Stimulated activated CD8-positive, alpha-beta memory T cell treated with anti-CD3 and anti-CD28 coated beads, Interleukin-12 subunit alpha, Interleukin-12 subunit beta, amount 100 ng/mL, for 1 hour (primary cell): ENCODE measurements around the gene TXLNG.
"Not testable (repeated sequence)": the region's sequence is repeated elsewhere in the genome, so short reads cannot be mapped to it uniquely, and the experiment has no call there.

Experiments
- DNase-seq: peaks from one replicate; pipeline ENCODE4 v3.0.0-alpha.2; 2020; ENCODE audit warnings: low read depth

Gene TXLNG

DNA sequence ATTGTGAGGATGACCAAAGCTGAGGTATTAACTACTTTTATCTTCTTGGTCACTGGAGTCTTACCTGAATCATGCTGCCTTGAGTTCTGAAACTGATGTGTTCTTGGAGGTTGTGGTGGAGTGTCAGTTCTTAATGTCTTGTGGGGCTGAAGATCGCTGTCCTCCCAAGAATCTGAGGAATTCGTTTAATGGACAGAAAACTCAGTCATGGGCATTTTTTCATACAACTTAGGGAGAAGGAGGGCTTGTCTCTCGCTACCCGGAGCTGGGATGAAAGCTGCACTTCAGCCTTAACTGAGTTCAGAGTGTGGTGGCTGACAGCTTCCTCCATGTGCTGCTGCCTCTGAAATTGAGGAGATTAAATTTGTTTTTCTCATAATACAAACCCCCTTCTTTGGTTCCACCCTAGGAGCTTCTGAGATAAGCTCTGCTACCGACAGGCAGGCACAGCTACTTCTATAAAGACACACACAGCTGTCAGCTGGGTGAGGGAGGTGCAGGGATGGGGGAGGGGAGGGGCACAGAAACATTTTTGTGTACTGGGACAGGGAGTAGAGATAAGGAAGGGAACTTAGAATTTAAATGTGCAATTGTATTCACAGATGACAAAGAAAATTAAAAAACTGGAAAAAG lies 53.1 kb downstream of the TXLNG start:
- DNase-seq = no peak

DNA sequence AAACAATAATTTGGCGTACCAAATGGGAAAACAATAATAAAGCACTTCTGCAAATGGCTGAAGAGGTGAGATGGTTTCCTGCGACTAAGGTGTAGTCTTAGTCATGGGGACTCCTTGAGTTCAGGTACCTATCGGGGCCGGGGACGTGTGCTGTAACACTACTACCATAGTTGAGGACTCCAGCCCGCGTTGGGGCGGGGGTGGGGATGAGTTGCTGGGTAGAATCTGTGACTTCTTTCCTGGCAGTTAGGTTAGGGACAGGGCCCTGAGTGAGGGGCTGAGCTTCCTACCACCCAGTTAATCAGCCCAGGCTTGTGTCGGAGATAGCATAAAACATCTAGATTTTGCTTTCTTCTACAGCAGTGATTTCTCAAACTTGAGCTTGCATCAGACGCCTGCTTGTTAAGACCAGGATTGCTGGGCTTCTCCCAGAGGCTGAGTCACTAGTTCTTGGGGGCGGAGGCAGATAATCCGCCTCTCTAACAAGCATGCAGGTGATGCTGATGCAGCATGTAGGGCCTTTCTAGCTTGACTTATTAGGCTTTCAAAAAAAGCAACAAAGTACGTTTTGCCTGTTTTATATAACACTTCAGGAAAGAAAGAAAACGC lies 53.7 kb downstream of the TXLNG start:
- DNase-seq = no peak

DNA sequence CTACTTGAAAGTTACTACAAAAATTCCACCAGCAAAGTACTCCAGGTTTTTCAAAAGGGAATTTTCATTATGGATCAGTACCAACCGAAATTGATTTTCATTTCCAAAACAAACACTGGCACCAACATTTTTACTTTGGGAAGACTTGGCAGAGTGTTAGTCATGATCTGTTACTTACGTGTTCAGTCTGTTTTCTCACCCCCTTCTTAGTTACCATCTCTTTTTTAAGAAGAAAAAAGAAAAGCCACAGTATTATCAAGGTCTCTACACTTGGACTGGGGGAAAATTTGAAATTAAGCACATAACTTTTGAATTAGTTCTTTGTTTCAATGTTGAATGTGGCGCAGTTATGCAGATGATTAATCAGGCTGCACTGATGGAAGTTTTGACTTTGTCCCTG lies 56.4 kb downstream of the TXLNG start:
- no peak for DNase-seq

DNA sequence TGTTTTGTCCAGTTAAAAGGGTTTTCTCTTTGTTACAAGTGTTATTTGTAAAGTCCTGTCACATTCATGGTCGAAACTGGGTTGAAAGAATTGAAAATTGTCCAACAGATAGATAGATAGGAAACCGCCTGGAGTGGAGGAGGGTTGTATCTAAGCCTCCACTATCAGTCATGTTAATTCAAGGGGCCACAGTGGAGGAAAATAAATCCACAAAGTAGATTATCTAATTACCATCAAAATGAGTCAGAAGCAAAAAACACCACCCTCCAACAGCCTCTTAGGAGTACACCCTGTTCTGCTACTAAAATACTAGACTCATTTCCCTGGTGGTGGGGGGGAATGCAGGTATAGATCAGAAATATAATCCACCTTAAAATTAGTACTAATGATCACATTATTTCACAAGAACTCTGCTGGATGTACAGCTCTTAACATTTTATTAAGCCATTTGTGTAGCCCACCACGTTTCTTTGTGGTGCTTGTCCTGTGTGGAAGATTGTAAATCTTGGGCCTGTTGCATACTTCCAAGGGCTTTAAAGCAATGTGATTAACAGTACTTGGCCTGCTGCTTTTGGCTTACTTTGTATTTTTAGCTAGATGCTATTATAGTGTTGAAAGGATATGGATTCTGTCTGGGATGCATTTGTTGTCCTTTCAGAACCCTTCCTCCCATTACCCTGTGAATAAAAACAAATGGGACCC lies 57.1 kb downstream of the TXLNG start:
- no peak for DNase-seq

DNA sequence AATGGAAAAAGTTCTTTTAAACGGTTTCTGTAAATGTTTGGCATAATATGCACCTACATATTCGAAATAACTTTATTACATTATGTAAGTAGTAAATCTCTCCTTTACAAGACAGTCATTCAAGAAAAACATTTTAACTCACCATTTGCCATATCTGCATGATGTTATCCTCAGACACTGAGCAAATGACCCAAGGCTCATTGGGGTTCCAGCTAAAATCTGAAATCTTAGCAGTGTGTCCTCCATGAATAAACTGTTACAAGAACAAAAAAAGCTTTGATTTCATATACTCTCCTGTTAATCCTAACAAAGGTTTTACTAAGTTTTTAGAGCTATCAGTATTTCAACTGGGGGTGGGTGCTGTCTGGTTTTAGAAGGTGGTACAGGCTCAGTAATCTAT lies 59.4 kb downstream of the TXLNG start:
- DNase-seq = no peak

DNA sequence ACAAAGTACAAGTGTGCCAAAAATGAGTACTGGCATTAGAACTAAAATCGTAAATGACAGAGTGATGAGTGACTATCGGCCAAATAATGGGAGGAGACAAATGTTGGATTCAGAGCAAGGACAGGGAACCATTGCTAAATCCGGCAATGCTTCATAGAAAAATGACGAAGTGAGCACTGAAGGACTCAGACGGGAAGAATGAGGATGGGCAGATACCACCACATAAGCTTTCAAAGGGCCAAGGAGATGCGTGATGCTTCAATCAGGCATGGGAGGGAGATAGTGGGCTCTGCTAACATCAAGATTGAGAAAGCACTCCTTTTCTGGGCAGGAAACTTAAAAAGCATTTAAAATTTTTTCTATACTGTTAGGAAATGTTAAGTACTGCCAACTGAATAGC lies 62.3 kb downstream of the TXLNG start:
- no peak for DNase-seq

DNA sequence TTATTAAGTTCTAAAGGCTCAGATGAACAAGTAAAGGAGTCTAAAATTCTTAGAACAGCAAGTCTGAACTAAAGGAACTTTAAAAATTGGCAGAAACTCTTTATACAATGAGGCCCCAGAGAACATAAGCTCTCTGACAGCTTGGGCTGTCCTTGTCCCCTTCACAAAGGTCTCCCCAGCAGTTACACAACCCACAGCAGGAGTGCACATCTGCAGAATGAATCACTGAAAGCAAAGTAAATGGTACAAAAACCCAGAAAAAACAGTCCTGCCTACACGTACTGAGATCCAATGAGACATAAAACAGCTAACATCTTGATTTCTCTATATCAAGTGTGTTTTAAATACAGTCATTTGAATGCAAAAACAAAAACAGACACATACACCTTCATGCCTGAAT lies 65.2 kb downstream of the TXLNG start:
- no peak for DNase-seq

DNA sequence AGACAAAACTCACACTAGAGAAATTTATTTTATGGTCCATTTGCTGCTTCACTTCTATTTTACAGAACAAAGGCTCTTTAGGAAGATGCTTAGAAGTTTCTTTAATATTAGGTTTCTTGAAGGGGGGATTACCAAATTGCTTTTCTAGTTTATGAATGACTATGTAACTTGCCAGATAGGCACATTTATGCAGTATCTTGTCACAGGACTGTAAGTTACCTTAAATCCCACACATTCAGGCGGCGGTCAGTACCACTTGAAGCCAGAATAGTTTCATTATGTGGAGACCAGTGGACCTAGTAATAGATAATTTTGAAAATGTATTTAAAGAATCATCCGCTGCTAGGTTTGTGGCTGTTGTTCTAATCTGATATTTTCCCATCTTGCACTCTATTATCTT lies 65.6 kb downstream of the TXLNG start:
- no peak for DNase-seq

DNA sequence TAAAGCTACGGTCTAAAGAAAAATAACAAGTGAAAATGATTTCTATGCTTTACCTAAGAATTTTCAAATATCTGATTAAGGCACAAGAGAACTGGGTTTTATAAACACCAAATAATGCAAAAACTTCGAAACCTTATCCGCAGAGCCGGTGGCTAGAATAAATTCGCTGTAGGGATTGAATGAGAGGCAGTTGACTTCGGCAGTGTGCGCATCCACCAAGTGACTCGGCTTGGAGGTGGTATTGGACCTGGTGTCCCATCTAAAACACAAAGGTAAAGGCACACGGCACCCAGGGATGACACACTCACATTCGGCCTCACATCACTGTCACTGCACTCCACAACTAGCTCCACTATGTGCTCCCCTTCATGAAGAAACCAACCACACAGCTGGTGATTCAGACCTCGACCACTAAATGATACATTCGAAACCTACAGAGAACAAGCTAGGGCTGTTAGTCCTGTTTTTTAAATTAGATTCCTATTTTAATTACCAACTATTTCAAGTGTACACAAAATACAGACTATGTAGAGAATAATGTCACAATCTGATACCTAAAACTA lies 66.4 kb downstream of the TXLNG start:
- no peak for DNase-seq

DNA sequence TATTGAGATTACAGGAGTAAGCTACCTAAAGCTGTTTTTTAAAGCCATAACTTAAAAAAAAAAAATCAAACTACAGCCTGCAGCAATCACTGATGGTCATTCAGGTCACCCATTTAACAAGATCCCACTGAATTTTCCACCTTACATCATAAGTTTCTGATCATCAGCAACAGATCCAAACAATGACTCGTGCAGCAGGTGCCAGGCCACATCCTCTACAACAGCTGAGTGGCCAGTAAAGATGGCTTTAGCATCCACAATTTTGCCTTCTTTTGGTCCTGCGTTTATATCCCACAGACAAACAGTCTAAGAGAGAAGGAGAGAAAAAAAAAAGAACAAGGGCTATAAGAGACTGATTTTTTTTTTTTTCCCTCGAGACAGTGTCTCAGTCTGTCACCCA lies 67.3 kb downstream of the TXLNG start:
- no peak for DNase-seq

DNA sequence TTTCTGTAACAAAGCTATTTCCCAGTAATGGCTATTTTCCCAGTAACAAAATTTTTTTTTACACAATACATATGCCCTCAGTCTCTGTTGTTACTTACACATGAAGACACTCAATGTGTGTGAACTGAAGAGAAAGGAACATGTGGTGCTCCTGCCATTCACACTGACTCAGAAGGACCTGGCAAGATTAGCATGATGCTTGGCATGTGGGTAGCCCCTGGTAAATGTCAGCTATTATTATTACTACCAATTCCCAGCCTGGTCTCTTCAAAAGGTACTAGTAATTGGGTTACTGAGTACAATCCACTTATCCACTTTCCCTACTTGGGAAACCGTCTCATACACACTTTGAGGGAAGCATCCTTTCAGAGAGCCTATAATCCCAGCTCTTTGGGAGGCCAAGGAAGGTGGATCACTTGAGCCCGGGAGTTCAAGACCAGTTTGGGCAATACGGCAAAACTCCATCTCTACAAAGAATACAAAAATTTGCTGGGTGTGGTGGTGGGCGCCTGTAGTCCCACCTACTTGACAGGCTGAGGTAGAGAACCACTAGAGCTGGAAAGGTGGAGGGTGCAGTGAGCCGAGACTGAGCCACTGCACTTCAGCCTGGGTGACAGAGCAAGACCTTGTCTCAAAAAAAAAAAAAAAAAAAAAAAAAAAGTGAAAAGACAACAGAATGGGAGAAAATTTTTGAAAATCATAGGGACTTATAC lies 69.3 kb downstream of the TXLNG start:
- DNase-seq = no peak

DNA sequence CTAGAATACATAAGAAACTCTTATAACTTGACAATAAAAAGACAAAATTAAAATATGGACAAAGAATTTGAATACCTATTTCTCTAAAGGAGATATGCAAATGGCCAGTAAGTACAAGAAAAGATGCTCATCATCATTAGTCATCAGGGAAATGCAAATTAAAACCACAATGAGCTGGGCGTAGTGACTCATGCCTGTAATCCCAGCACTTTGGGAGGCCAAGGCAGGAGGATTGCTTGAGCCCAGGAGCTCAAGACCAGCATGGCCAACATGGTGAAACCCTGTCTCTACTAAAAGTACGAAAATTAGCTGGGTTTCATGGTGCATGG lies 69.8 kb downstream of the TXLNG start:
- DNase-seq = not testable (repeated sequence)

DNA sequence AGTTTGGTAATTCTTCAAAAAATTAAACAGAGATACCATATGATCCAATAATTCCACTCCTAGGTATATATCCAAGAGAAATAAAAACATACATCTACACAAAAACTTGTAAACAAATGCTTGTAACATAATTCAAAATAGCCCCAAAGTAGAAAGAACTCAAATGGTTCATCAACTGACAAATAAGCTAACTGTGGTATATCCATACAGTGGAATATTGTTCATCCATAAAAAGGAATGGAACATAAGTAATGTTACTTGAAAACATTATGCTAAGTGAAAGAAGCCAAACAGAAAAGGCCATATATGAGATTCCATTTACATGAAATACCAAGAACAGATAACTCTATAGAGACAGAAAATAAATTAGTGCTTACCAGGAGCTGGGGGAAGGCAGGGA lies 70.5 kb downstream of the TXLNG start:
- no peak for DNase-seq

DNA sequence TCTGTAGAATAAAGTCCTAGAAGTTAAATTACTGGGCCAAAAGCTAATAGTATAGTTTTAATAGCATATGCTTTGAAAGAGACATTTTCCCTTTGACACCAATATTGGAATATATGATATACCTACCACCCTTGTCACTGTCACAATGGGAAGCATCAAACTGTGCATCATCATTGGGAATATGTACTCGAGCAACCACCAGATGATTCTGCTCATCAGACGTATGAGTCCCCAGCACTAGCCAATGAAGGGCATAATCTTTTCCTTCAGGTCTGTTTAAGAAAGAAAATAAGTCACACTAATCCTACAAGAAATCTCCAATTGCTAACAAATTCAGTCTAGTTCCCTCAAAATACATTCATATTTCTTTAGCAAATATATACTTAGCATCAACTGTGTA lies 76.6 kb downstream of the TXLNG start:
- DNase-seq = no peak

DNA sequence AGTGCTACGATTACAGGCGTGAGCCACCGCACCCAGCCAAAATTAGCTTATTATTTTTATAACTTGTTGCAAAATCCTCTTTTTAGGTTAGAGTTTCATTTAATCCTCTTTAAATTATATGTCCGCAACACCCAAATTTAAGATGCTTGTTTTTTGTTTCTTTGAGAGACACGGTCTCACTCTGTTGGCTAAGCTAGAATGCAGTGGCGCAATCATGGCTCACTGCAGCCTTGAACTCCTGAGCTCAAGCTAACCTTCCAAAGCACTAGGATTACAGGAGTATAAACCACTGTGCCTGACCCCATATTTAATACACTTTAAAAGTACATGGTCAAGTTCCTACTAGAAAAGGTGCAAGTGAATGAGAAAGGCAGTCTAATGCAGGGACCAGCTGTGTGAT lies 81.7 kb downstream of the TXLNG start:
- no peak for DNase-seq

DNA sequence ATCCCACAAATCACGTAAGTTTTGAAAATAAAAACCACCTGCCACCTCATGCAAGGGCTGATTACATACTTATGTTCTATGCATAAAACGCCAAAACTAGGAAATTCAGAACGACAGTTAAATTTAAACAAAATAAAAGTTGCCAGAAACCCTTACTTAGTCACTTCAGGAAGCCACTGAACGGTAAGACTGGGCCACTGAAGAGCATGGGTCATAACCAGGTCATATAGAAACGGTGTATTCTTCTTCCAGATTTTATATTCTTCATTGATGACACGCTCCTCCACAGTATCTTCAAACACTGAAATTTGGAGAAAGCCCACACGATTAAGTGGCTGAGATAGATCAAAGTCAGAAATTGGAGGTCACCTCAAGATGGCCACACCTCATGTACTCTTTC lies 82.7 kb downstream of the TXLNG start:
- DNase-seq = no peak

DNA sequence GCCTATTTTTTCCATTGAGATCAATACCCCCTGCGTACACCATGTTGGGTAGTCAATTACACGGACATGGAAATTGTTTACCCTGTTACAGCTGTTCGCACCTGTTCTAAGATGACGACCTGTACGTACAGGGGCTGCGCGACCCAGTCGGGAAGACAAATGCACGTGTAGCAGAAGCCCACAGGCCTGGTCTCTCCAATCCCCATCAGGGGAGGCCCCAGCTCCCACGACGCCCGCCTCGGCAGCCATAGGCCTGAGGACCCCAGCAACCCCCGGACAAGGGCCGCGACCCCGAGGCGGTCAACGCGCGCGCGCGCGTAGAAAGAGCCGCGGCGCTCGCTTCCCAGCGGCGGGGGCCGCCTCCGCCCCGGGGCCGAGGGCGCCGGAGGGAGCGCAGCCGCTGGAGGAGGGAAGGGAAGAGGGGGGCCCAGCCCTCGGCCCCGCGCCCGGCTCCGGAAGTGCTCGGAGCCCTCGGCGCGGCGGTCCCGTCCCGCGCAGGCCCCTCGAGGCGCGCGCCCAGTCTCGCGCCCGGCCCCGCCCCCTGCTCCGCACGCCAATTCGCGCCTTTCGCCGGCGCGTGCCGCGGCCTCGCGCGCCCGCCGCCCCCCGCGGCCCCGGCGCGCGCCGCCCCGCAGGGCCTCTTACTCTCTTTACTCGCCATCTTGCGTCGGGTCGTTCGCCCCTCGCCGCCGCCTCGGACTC lies 83.3 kb downstream of the TXLNG start:
- no peak for DNase-seq

DNA sequence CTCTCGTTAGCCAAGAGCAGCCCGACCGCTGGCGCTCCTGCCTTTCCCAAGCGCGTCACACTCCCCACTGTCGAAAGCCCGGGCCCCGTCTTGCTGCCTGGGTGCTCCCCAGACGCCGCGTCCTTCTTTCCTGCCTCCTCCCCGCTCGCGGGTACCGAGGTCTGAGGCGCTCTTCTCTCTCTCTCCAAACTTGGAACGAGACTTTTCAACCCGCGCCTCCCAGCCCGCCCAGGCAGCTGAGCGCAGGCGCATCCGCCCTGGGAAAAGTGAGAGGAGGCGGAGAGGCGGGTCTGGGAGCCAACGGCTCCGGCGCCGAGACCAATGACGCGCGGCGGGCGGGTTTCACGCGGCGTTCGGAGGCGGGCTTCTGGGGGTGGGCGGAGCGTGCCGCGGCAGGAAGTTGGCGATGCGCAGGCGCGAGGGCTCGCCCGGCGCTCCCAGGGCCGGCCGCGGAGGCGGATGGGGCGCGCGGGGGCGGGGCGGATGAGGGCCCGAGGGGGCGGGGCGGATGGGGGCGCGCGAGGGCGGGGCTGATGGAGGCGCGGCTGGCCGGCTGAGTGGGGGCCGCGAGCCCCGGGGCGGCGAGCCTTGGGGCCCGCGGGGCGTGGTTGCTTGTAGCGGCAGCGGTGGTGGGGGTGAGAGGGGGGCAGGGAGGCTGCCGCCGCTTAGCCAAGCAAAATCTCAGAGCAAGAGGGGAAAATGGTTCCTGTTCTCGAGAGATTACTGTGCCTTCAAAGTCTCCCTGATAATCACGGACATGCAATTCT lies 84.0 kb downstream of the TXLNG start, which contains the start of gene RBBP7:
Gene RBBP7, minus strand, starts transcription at position 268 of the 767 bp plus-strand sequence. CDS start 309 bp downstream, outside the sequence.
- peak; percentile 80 for DNase-seq

DNA sequence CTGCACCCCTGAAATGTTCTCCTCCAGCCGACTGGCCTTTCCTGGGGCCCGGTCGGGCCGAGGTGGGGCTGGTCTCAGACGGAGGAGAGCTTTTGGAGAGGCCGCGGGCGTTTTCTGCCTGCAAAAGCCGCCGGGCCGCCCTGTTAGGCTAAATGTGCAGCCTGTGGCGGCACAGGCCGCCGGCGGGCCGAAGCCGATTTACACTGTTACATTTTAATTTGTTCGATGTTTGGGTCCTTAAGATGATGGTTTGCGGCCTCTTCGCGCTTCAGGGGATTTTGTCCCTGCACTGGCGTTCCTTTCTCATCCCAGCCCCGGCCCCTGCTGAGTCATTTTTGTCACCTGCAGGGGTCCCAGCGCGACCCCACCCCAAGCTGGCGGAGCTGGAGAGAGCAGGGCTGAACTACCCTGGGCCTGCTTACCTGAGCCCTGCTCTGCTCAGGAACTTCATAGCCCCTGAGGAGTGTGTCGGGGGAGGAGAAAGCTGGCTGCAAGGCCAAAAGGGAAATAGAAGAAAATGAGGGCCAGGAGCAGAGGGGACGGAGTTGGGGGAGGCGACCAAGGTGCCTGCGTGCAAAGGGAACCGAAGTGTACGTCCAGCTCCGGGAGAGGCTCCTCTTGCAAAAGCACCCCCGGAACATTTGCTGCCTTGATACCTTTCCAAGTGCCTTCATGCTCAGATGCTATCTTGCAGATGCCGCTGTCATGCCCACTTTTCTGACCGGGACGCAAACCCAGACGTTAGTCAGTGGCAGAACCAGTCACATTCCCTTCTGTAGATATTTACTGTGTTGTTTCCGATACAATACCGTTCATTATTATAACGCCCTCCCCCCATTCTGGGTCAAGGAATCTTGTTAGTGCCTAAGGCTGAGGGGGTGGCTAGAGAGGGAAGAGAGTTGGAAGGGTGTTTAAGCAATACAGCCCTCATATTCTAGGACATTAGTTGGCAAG lies 84.9 kb downstream of the TXLNG start:
- no peak for DNase-seq

DNA sequence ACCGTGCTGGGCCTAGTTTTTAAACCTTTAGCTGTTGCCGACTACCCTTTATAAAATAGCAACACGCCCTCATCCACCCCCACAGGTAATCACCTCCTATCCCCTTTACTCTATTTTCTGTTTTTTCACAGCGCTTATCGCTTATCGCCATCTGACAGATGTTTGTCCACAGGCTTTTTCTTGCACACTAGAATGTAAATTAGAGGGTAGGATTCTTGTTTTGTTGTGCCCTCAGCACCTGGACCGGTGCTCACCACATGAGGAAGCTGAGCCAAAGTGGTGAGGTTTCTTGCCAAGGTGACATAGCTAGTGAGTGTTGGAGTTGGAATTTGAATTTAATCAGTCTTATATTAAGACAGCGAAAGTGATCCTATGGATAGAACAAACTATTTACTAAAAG lies 86.8 kb downstream of the TXLNG start:
- no peak for DNase-seq
